Embryonic facial prominence (tissue), 1 donor: ENCODE results near the gene PTH.

Experiments
- DNase-seq: peaks from one replicate; pipeline ENCODE4 v3.0.0-alpha.2; 2016; ENCODE audit errors: extremely low spot score

PTH gene

DNA sequence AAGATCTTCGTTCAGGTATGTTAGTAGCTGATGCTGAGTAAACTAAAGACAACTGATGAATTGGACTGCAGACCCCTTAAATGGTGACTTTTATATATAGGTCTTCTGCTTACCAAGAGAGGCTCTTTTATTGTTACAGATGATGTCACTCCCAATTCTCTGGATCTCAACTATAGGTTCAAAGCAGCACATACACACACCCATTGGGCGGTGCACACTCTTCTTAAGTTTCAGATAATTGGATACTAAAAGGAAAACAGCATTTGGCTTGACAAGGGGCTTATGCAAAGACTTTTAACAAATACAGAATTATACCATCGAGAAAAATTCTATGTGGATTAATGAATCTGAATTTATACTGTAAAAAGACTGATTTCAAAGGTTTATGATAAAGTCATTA is at the start of gene PTH:
Gene PTH (minus strand): TSS at position 69 of the 400 bp plus-strand sequence. CDS start 3,142 bp downstream, outside the sequence.
- DNase-seq = no peak

GRCh38 chr11:13538044-13538443 is 42.2 kb upstream of the PTH start:
- no peak for DNase-seq

DNA sequence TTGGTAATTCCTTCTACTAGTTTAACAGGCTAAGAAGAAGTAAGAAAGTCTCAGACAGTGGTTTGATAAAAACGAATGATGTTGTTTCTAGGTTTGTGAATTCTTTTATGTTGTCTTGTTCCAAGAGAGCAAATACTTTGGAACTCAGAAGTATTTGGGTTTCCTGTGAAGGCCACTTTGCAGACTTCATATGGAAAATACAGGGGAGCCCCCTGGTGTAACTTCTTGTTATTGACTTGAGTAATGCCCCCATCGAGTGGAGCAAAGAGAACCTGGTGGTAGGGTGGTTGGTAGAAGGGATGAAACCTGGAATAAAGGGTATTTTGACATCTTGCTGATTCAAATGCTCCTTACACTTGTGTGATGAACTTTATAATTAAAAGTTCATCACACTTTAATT is 40.0 kb upstream of the PTH start:
- DNase-seq = no peak

GRCh38 chr11:13534358-13534757 is 38.6 kb upstream of the PTH start:
- DNase-seq = no peak

DNA sequence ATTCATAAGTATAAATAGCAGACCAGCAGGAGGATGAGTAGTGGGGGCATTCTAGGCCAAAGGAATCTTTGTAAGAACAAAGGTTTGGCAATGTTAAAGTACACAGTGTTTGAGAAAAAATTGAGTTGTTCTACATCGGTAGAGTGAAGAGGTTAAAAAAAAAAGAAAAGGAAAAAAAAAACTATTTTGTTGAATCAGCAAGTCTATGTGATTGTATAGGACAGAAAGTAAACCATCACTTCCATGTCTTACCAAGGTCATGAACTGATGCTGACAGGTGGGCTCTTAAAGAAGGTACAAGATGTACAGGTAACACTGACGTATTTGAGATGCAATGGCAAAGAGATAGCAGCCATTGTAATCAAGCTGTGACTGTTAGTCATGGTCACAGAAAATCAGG is 29.5 kb upstream of the PTH start:
- DNase-seq = no peak

DNA sequence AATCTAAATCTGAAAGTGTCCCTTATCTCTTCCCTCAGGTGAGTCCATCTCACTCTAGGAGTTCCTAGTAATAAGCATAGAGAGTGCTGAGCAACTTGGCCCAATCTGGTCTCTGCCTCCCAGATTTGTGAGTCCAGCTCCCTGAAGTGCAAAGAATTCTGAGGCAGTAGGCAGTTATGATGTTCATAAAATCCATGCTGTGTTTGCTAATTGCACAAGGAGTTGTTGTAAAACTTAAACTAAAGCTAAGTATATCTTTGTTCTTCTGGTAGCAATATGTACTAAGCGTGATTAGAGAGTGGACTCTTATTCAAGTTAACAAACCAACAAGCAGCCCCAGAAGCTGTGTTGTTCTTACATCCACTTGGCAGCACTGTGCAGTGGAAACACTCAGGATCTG is 7.6 kb upstream of the PTH start:
- DNase-seq = no peak

- DNase-seq = no peak
These were observed 6.7 kb upstream of the PTH start for GRCh38 chr11:13502492-13502891.

GRCh38 chr11:13494051-13494450 is 1.7 kb downstream of the PTH start:
- no peak for DNase-seq

- DNase-seq = no peak
These were observed 8.2 kb downstream of the PTH start for GRCh38 chr11:13487661-13488030.

GRCh38 chr11:13486926-13487660 is 8.7 kb downstream of the PTH start:
- DNase-seq = no peak

- DNase-seq = no peak
These were observed 15.6 kb downstream of the PTH start for GRCh38 chr11:13480198-13480597.

GRCh38 chr11:13479688-13480087 is 16.1 kb downstream of the PTH start:
- no peak for DNase-seq

- DNase-seq = no peak
These were observed 20.7 kb downstream of the PTH start for GRCh38 chr11:13475091-13475490.

- no peak for DNase-seq
These were observed 22.6 kb downstream of the PTH start for GRCh38 chr11:13473013-13473722.

GRCh38 chr11:13468750-13469149 is 27.0 kb downstream of the PTH start:
- no peak for DNase-seq

DNA sequence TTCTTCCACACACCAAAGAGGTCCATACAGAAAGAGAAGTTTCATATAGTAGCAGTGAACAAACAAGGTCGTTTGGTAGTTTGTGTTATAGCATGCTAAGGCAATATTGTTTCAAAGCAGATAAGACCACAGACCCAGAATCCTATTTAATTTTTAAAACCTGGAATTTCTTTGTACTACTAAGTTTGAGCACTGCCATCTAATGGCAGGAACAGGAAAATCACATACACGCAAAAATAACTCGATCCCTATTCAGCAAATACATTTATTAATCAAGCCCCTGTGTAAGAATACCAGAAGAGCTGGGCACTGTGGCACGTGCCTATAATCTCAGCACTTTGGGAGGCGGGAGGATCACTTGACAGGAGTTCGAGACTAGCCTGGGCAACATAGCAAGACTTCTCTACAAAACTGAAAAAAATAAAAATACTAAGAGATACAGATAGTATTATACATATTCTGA is 29.9 kb downstream of the PTH start:
- DNase-seq = no peak

GRCh38 chr11:13463779-13464290 is 32.0 kb downstream of the PTH start:
- no peak for DNase-seq

DNA sequence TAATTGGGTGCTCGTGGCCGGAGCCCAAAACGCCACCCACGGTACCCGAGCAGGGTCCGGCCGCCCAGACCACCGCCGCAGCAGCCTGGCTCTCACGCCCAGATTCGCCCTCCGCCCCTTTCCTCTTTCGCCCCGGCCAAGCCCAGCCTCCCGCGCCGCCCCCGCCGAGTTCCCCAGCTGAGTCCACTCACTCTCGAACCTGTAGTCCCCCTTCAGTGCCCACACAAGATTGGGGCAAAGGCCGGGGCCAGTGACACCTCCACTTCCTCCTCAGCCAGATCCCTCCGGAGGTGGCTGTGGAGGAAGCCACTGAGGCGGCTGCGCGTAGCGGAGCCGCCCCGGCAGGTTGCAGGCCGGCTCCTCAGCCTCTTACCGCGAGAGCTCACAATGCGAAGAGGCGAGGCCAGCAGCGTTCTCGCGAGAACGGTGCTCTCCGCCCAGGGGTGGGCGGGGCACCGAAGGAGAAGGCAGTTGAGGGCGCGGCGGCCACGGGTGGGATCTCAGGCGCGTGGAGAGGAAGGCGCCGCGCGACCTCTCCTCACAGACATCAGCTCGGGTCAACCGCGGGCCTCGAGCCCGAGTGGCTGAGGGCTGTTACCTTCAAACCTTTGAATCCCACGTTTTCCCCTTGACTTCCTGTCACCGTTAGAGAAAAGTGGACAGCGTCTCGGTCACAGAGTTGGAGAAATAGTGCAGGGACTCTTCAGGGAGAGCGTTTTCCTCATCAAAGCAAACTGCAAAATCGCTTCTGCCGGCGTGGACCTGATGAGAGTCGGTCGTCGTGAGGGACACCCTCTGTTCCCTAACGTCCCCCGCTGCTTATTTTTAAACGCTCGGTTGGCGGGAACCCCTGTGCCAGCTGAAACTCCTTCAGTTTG is 32.7 kb downstream of the PTH start, which contains the start of gene BTBD10:
Gene BTBD10 (minus strand): TSS at position 322 of the 878 bp plus-strand sequence. CDS start 18,098 bp downstream, outside the sequence.
- DNase-seq = peak; percentile 84

GRCh38 chr11:13462311-13462900 is 33.4 kb downstream of the PTH start:
- DNase-seq = no peak

- DNase-seq = no peak
These were observed 34.5 kb downstream of the PTH start for GRCh38 chr11:13461291-13461690.

- no peak for DNase-seq
These were observed 44.9 kb downstream of the PTH start for GRCh38 chr11:13450832-13451397.
